Liver (tissue), 9 donors: ENCODE measurements around the gene COLEC11. TPM values are rescaled to one million over a fixed set of nuclear protein-coding genes. Genes with fewer than 3 reads are reported as not detected.

Source experiments
- DNase-seq: peaks from one replicate; pipeline ENCODE4 v3.0.0-alpha.2; 2017; ENCODE audit warnings: low spot score
- H3K27ac ChIP-seq, 2 donors: one replicate each; pipeline ENCODE4 v1.7.0; 2013; ENCODE audit warnings: inconsistent platforms in 2 of 2, low read length in 2 of 2, control low read depth in 1 of 2, low read depth in 1 of 2, mild to moderate bottlenecking in 1 of 2
- H3K27me3 ChIP-seq, 4 donors: one replicate each; pipeline versions ENCODE4 v1.6.1 to v1.7.0; 2013; ENCODE audit warnings: low read length in 3 of 4, inconsistent platforms in 1 of 4, mild to moderate bottlenecking in 1 of 4, moderate library complexity in 1 of 4; ENCODE audit not compliant: control insufficient read depth in 4 of 4, insufficient read depth in 4 of 4
- H3K36me3 ChIP-seq, 4 donors: one replicate each; pipeline versions ENCODE4 v1.6.1 to v1.7.0; 2013; ENCODE audit warnings: low read length in 3 of 4, mild to moderate bottlenecking in 3 of 4, low read depth in 1 of 4, moderate library complexity in 1 of 4; ENCODE audit not compliant: control insufficient read depth in 4 of 4, insufficient read depth in 3 of 4
- H3K4me1 ChIP-seq, 4 donors: one replicate each; pipeline versions ENCODE4 v1.6.1 to v1.7.0; 2013; ENCODE audit warnings: low read length in 3 of 4, mild to moderate bottlenecking in 3 of 4, moderate library complexity in 1 of 4; ENCODE audit not compliant: control insufficient read depth in 4 of 4, insufficient read depth in 4 of 4
- H3K4me3 ChIP-seq, 3 donors: one replicate each; pipeline versions ENCODE4 v1.6.1 to v1.7.0; 2013; ENCODE audit warnings: low read length in 3 of 3, control low read depth in 1 of 3, low read depth in 1 of 3, mild to moderate bottlenecking in 1 of 3
- H3K9ac ChIP-seq, 2 donors: one replicate each; pipeline ENCODE4 v1.7.0; 2013; ENCODE audit warnings: low read length in 2 of 2, mild to moderate bottlenecking in 2 of 2, moderate library complexity in 2 of 2, control low read depth in 1 of 2, low read depth in 1 of 2
- H3K9me3 ChIP-seq, 4 donors: one replicate each; pipeline versions ENCODE4 v1.6.1 to v1.7.0; 2013; ENCODE audit warnings: low read length in 3 of 4; ENCODE audit not compliant: control insufficient read depth in 4 of 4
- EGR1 ChIP-seq, 2 donors: IDR thresholded peaks; 2 replicates each; pipeline ENCODE4 v1.6.1; 2016 to 2018; ENCODE audit warnings: antibody characterized with exemption in 2 of 2, low read depth in 2 of 2
- FOXA1 ChIP-seq: IDR thresholded peaks from 2 replicates; pipeline ENCODE4 v1.6.1; 2016; ENCODE audit warnings: antibody characterized with exemption
- FOXA2 ChIP-seq: IDR thresholded peaks from 2 replicates; pipeline ENCODE4 v1.6.1; 2016; ENCODE audit warnings: antibody characterized with exemption
- GABPA ChIP-seq, 2 donors: IDR thresholded peaks in 1 of 2; conservative IDR thresholded peaks in 1 of 2; 2 replicates each; pipeline ENCODE4 v1.6.1; 2016; ENCODE audit warnings: antibody characterized with exemption in 2 of 2, mild to moderate bottlenecking in 1 of 2, moderate library complexity in 1 of 2
- HNF4A ChIP-seq, 2 donors: conservative IDR thresholded peaks; 2 replicates each; pipeline ENCODE4 v1.6.1; 2016; ENCODE audit warnings: antibody characterized with exemption in 2 of 2, mild to moderate bottlenecking in 2 of 2
- HNF4G ChIP-seq: IDR thresholded peaks from 2 replicates; pipeline ENCODE4 v1.6.1; 2016; ENCODE audit warnings: antibody characterized with exemption
- JUND ChIP-seq, 2 donors: IDR thresholded peaks; 2 replicates each; pipeline ENCODE4 v1.6.1; 2016; ENCODE audit warnings: antibody characterized with exemption in 2 of 2
- NR2F2 ChIP-seq: IDR thresholded peaks from 2 replicates; pipeline ENCODE4 v1.6.1; 2016; ENCODE audit warnings: antibody characterized with exemption
- RAD21 ChIP-seq, 2 donors: IDR thresholded peaks; 2 replicates each; pipeline ENCODE4 v1.6.1; 2016; ENCODE audit warnings: antibody characterized with exemption in 2 of 2, mild to moderate bottlenecking in 2 of 2
- RXRA ChIP-seq, 2 donors: IDR thresholded peaks; 2 replicates each; pipeline ENCODE4 v1.6.1; 2017 to 2018; ENCODE audit warnings: antibody characterized with exemption in 2 of 2, mild to moderate bottlenecking in 1 of 2
- TAF1 ChIP-seq: conservative IDR thresholded peaks from 2 replicates; pipeline ENCODE4 v1.6.1; 2016; ENCODE audit warnings: antibody characterized with exemption, mild to moderate bottlenecking
- YY1 ChIP-seq: IDR thresholded peaks from 2 replicates; pipeline ENCODE4 v1.6.1; 2016; ENCODE audit warnings: antibody characterized with exemption, mild to moderate bottlenecking
- WGBS: extraction: QIAGEN DNeasy Blood & Tissue Kit; methylation state at CpG from one replicate; pipeline ENCODE4 v1.1.7; 2013; 5-methylcytosine and 5-hydroxymethylcytosine counted together
- polyA plus RNA-seq, 2 donors: library from polyadenylated mRNA; stranded (reverse) in 1 of 2; unstranded in 1 of 2; fragments of 200-250 nt in 1 of 2; fragments of >200 nt in 1 of 2; fragmentation: Nextera tagmentation in 1 of 2; extraction: Ambion mirVana in 1 of 2; gene quantifications; one replicate each; pipeline versions ENCODE4 v1.2.1 to v1.2.3, GENCODE V29; 2013 to 2015
- total RNA-seq, 2 donors: library from RNA; depleted of rRNA; stranded (reverse); fragments of >200 nt; gene quantifications; one replicate each; pipeline ENCODE4 v1.2.3, GENCODE V29; 2014
- TF ChIP-seq, protein P1 (sequence below): IDR thresholded peaks from 2 replicates; pipeline ENCODE4 v1.6.1; 2016; ENCODE audit warnings: antibody characterized with exemption, mild to moderate bottlenecking
- TF ChIP-seq, protein P2 (sequence below): IDR thresholded peaks from 2 replicates; pipeline ENCODE4 v1.6.1; 2016; ENCODE audit warnings: antibody characterized with exemption
- TF ChIP-seq, protein P3 (sequence below): IDR thresholded peaks from 2 replicates; pipeline ENCODE4 v1.6.1; 2016; ENCODE audit warnings: antibody characterized with exemption
- TF ChIP-seq, protein P4 (sequence below): IDR thresholded peaks from 2 replicates; pipeline ENCODE4 v1.6.1; 2016; ENCODE audit warnings: antibody characterized with exemption
- TF ChIP-seq, protein P5 (sequence below): fragments of 150-350 bp; IDR thresholded peaks from 2 replicates; pipeline ENCODE4 v1.5.1; 2017; ENCODE audit warnings: improper control_type of control experiment, low read depth, low read length; ENCODE audit not compliant: missing input control
- donor health status: healthy.
- donor health status: healthy.
- donor health status: healthy.
- donor health status: healthy.
- donor health status: healthy.

Gene COLEC11
- total and polyA plus RNA-seq, 4 donors = 31.0 to 100 (median 70.9) TPM

DNA sequence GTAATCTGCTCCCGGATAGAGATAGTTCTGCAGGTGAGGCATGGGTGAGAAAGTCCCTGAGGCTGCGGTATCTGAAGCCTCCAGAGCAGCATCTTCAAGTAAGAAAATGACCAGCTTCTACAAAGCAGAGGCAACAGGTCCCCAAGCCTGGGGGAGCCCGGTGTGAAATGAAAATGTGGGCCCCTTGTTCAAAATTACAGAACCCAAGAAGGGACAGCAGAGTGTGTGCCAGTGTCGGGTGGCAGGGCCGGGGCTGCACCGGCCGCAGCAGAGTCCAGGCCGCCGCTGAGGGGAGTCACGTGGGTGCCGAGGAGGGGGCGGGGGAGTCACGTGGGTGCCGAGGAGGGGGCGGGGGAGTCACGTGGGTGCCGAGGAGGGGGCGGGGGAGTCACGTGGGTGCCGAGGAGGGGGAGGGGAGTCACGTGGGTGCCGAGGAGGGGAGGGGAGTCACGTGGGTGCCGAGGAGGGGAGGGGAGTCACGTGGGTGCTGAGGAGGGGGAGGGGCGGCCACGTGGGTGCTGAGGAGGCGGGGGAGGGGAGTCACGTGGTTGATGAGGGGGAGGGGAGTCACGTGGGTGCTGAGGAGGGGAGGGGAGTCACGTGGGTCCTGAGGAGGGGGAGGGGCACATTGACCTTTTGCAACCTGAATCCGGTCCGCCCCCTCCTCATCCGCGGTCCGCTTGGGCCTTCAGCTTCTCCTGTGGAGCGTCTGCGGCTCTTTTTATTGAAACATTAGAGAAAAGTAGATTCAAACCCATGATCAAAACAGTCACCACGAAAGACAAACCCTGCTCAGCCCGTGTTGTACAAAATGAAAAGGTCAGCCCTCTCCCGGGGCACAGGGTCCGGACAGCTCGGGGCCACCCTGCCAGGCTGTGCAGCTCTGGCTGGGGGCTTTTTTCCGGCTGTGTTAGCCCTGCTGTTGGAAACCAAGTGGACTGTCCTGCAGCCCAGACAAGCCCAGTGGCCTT is 10.4 kb downstream of the COLEC11 start:
- Histone ChIP-seq H3K36me3 (no peaks in the 10 kb centered on the region), H3K27me3 (no peaks in the 10 kb centered on the region), H3K4me3 (peak overlapping the region in 2 of 3 donors; percentile 24 to 37), H3K9me3 (no peaks in the 10 kb centered on the region), H3K4me1 (peaks cover 3 to 37% (median 23%) of the 10 kb centered on the region in 4 donors), H3K27ac (peak overlapping the region; percentile 66 to 85), H3K9ac (peak overlapping the region in 1 of 2 donors; percentile 28)
- TF ChIP-seq FOXA2 (no peak), RXRA (IDR thresholded peaks at IDR 0.05) (peak in 1 of 2 donors; percentile 5), HNF4A (conservative IDR thresholded peaks at IDR 0.05) (peak in 1 of 2 donors; percentile 2), JUND (IDR thresholded peaks at IDR 0.05) (no peak), EGR1 (IDR thresholded peaks at IDR 0.05; ENCODE audit: low read depth in 2 of 2) (peak in 1 of 2 donors; percentile 28), HNF4G (no peak), YY1 (no peak), RAD21 (IDR thresholded peaks at IDR 0.05) (no peak), NR2F2 (no peak), GABPA (IDR thresholded peaks at IDR 0.05 in 1 of 2, conservative IDR thresholded peaks at IDR 0.05 in 1 of 2) (no peak), FOXA1 (no peak)
- TF ChIP-seq, protein P1, sequence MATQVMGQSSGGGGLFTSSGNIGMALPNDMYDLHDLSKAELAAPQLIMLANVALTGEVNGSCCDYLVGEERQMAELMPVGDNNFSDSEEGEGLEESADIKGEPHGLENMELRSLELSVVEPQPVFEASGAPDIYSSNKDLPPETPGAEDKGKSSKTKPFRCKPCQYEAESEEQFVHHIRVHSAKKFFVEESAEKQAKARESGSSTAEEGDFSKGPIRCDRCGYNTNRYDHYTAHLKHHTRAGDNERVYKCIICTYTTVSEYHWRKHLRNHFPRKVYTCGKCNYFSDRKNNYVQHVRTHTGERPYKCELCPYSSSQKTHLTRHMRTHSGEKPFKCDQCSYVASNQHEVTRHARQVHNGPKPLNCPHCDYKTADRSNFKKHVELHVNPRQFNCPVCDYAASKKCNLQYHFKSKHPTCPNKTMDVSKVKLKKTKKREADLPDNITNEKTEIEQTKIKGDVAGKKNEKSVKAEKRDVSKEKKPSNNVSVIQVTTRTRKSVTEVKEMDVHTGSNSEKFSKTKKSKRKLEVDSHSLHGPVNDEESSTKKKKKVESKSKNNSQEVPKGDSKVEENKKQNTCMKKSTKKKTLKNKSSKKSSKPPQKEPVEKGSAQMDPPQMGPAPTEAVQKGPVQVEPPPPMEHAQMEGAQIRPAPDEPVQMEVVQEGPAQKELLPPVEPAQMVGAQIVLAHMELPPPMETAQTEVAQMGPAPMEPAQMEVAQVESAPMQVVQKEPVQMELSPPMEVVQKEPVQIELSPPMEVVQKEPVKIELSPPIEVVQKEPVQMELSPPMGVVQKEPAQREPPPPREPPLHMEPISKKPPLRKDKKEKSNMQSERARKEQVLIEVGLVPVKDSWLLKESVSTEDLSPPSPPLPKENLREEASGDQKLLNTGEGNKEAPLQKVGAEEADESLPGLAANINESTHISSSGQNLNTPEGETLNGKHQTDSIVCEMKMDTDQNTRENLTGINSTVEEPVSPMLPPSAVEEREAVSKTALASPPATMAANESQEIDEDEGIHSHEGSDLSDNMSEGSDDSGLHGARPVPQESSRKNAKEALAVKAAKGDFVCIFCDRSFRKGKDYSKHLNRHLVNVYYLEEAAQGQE = peak; percentile 16
- TF ChIP-seq, protein P2, sequence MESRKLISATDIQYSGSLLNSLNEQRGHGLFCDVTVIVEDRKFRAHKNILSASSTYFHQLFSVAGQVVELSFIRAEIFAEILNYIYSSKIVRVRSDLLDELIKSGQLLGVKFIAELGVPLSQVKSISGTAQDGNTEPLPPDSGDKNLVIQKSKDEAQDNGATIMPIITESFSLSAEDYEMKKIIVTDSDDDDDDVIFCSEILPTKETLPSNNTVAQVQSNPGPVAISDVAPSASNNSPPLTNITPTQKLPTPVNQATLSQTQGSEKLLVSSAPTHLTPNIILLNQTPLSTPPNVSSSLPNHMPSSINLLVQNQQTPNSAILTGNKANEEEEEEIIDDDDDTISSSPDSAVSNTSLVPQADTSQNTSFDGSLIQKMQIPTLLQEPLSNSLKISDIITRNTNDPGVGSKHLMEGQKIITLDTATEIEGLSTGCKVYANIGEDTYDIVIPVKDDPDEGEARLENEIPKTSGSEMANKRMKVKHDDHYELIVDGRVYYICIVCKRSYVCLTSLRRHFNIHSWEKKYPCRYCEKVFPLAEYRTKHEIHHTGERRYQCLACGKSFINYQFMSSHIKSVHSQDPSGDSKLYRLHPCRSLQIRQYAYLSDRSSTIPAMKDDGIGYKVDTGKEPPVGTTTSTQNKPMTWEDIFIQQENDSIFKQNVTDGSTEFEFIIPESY = no peak
- TF ChIP-seq, protein P3, sequence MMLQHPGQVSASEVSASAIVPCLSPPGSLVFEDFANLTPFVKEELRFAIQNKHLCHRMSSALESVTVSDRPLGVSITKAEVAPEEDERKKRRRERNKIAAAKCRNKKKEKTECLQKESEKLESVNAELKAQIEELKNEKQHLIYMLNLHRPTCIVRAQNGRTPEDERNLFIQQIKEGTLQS = no peak
- 50% methylated on average over 44 of the region's 44 CpGs for WGBS
- DNase-seq = peak; percentile 28

DNA sequence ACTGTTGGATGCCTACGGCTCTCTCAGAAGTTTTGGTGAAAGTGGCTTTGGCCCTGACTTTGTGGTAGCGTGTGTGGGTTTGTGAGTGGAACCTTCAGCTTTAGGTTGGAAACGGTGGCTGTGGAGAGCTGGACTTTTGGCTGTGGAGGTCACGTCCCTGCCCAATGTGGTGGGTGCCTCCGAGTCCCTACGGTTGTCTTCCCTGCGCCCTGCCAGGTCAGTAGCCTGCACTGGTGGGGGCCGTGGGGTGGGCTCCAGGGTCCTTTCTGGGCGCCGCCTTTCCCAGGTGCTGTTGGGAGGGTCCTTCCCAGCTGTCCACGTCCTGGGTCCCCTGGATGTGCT is 11.1 kb downstream of the COLEC11 start:
- Histone ChIP-seq H3K9me3 (no peaks in the 10 kb centered on the region), H3K27me3 (no peaks in the 10 kb centered on the region), H3K9ac (peak overlapping the region in 1 of 2 donors; percentile 28), H3K36me3 (no peaks in the 10 kb centered on the region), H3K27ac (peak overlapping the region; percentile 66 to 85), H3K4me3 (peak overlapping the region in 1 of 3 donors; percentile 37), H3K4me1 (peaks cover 3 to 37% (median 23%) of the 10 kb centered on the region in 4 donors)
- 70% methylated on average over 11 of the region's 11 CpGs for WGBS
- DNase-seq = peak; percentile 22
- TF ChIP-seq, protein P2 = no peak
- TF ChIP-seq, protein P4, sequence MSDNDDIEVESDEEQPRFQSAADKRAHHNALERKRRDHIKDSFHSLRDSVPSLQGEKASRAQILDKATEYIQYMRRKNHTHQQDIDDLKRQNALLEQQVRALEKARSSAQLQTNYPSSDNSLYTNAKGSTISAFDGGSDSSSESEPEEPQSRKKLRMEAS = no peak
- TF ChIP-seq, protein P5, sequence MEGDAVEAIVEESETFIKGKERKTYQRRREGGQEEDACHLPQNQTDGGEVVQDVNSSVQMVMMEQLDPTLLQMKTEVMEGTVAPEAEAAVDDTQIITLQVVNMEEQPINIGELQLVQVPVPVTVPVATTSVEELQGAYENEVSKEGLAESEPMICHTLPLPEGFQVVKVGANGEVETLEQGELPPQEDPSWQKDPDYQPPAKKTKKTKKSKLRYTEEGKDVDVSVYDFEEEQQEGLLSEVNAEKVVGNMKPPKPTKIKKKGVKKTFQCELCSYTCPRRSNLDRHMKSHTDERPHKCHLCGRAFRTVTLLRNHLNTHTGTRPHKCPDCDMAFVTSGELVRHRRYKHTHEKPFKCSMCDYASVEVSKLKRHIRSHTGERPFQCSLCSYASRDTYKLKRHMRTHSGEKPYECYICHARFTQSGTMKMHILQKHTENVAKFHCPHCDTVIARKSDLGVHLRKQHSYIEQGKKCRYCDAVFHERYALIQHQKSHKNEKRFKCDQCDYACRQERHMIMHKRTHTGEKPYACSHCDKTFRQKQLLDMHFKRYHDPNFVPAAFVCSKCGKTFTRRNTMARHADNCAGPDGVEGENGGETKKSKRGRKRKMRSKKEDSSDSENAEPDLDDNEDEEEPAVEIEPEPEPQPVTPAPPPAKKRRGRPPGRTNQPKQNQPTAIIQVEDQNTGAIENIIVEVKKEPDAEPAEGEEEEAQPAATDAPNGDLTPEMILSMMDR = no peak
- TF ChIP-seq JUND (IDR thresholded peaks at IDR 0.05) (no peak), RAD21 (IDR thresholded peaks at IDR 0.05) (no peak), NR2F2 (no peak), RXRA (IDR thresholded peaks at IDR 0.05) (no peak), GABPA (IDR thresholded peaks at IDR 0.05 in 1 of 2, conservative IDR thresholded peaks at IDR 0.05 in 1 of 2) (no peak), TAF1 (no peak)
